Common myeloid progenitor, CD34-positive (primary cell): Measurements from ENCODE around the gene TMED5.
A peak's percentile ranks its signal among the peaks of the same experiment; 100 is the strongest.

Source experiments
- CTCF ChIA-PET: fragments of 350-600 bp; sonication (Branson Sonifier 250); formaldehyde crosslinking; loops from one replicate; lab custom pipeline; 2021; ENCODE audit warnings: antibody characterized with exemption; lab: Charles Lee
- POLR2A ChIA-PET: fragments of 350-600 bp; sonication (Branson Sonifier 250); formaldehyde crosslinking; loops from one replicate; lab custom pipeline; 2021; ENCODE audit warnings: antibody characterized with exemption; lab: Charles Lee
- DNase-seq, 3 donors: peaks; one replicate each; pipeline versions ENCODE4 v3.0.0 to v3.0.0-alpha.2; 2013
- H3K27ac ChIP-seq, 2 experiments: 1 replicate in 1 of 2; 2 replicates in 1 of 2; pipeline ENCODE4 v1.7.0; 2013; ENCODE audit warnings: inconsistent platforms in 2 of 2, low read length in 2 of 2, mild to moderate bottlenecking in 2 of 2, low read depth in 1 of 2, moderate library complexity in 1 of 2; ENCODE audit not compliant: severe bottlenecking in 2 of 2, insufficient read depth in 1 of 2, poor library complexity in 1 of 2
- H3K27me3 ChIP-seq, 5 experiments: replicated peaks in 2 of 5; 1 replicate in 3 of 5; 2 replicates in 2 of 5; pipeline versions ENCODE4 v1.6.1 to v1.7.0; 2013; ENCODE audit warnings: low read length in 4 of 5, mild to moderate bottlenecking in 2 of 5, moderate library complexity in 2 of 5, inconsistent platforms in 1 of 5; ENCODE audit not compliant: insufficient read depth in 5 of 5, control insufficient read depth in 4 of 5
- H3K36me3 ChIP-seq, 4 experiments: 1 replicate in 2 of 4; 2 replicates in 2 of 4; pipeline versions ENCODE4 v1.6.1 to v1.7.0; 2013; ENCODE audit warnings: low read length in 3 of 4, control low read depth in 1 of 4, mild to moderate bottlenecking in 1 of 4; ENCODE audit not compliant: control insufficient read depth in 4 of 4, insufficient read depth in 4 of 4
- H3K4me1 ChIP-seq, 4 experiments: 1 replicate in 3 of 4; 2 replicates in 1 of 4; pipeline versions ENCODE4 v1.6.1 to v1.7.1; 2013; ENCODE audit warnings: low read length in 3 of 4, mild to moderate bottlenecking in 3 of 4, control low read depth in 1 of 4, inconsistent platforms in 1 of 4, moderate library complexity in 1 of 4; ENCODE audit not compliant: control insufficient read depth in 4 of 4, insufficient read depth in 4 of 4; ENCODE audit errors: control extremely low read depth in 1 of 4
- H3K4me3 ChIP-seq, 7 experiments: 1 replicate in 4 of 7; 2 replicates in 3 of 7; pipeline versions ENCODE4 v1.5.1 to v1.7.0; 2013; ENCODE audit warnings: mild to moderate bottlenecking in 7 of 7, low read length in 6 of 7, moderate library complexity in 6 of 7, inconsistent platforms in 2 of 7, low read depth in 2 of 7, control low read depth in 1 of 7; ENCODE audit not compliant: insufficient read depth in 4 of 7, control insufficient read depth in 1 of 7; ENCODE audit errors: extremely low read depth in 1 of 7
- H3K9me3 ChIP-seq, 5 experiments: 1 replicate in 4 of 5; 2 replicates in 1 of 5; pipeline versions ENCODE4 v1.6.1 to v1.7.1; 2013; ENCODE audit warnings: low read length in 4 of 5, mild to moderate bottlenecking in 2 of 5, inconsistent platforms in 1 of 5, low read depth in 1 of 5, moderate library complexity in 1 of 5; ENCODE audit not compliant: control insufficient read depth in 4 of 5, insufficient read depth in 2 of 5; ENCODE audit errors: control extremely low read depth in 1 of 5
- WGBS: methylation state at CpG from one replicate; pipeline ENCODE4 v1.1.5; 2013; ENCODE audit not compliant: insufficient coverage; 5-methylcytosine and 5-hydroxymethylcytosine counted together

TMED5 gene

GRCh38 chr1:93136445-93136844 lies 43.8 kb downstream of the TMED5 start:
- POLR2A ChIA-PET: no interaction called here
- H3K36me3 ChIP-seq: peaks cover 20 to 89% (median 52%) of the 10 kb centered on the region in 4 experiments

GRCh38 chr1:93132638-93133037 lies 47.6 kb downstream of the TMED5 start:
- no peak overlapping the region for H3K4me3 ChIP-seq
- H3K27me3 ChIP-seq: no peaks in the 10 kb centered on the region
- peak overlapping the region in 1 of 2 experiments; percentile 0 for H3K27ac ChIP-seq
- ChIA-PET POLR2A (no interaction called here), CTCF (interaction anchor here (0.5 to 1.3 kb wide), 2 partner anchors 9 to 171 kb away, joined by 3 read pairs; no protein-coding TSS in a partner anchor)
- no peak for DNase-seq
- H3K36me3 ChIP-seq: peaks cover 29 to 94% (median 57%) of the 10 kb centered on the region in 4 experiments
- H3K4me1 ChIP-seq: no peaks in the 10 kb centered on the region
- H3K9me3 ChIP-seq: no peaks in the 10 kb centered on the region

More at GRCh38 chr1:93136445-93136844, 43.8 kb downstream of the TMED5 start:
- no peaks in the 10 kb centered on the region for H3K9me3 ChIP-seq
- CTCF ChIA-PET: interaction anchor here (0.8 to 1.6 kb wide), 4 partner anchors 16 to 168 kb away, joined by 3 to 4 read pairs (median 3); no protein-coding TSS in a partner anchor
- no peak for DNase-seq
- H3K27me3 ChIP-seq: no peaks in the 10 kb centered on the region
- 93% methylated on average over 2 of the region's 5 CpGs for WGBS
- no peak overlapping the region for H3K27ac ChIP-seq
- no peaks in the 10 kb centered on the region for H3K4me1 ChIP-seq
- no peak overlapping the region for H3K4me3 ChIP-seq

GRCh38 chr1:93129507-93130099 lies 50.6 kb downstream of the TMED5 start:
- H3K27me3 ChIP-seq: no peaks in the 10 kb centered on the region
- no peak overlapping the region for H3K27ac ChIP-seq
- ChIA-PET CTCF (no interaction called here), POLR2A (interaction anchor here (1.2 kb wide), 1 partner anchor 12 kb away, joined by 4 read pairs; no protein-coding TSS in a partner anchor)
- H3K9me3 ChIP-seq: no peaks in the 10 kb centered on the region
- H3K36me3 ChIP-seq: peaks cover 28 to 78% (median 45%) of the 10 kb centered on the region in 4 experiments
- no peak for DNase-seq
- H3K4me1 ChIP-seq: peaks cover 0 to 6% (median 2%) of the 10 kb centered on the region in 4 experiments
- no peak overlapping the region for H3K4me3 ChIP-seq

- Histone ChIP-seq H3K27ac (peak overlapping the region in 1 of 2 experiments; percentile 3), H3K36me3 (peaks cover 20 to 47% (median 28%) of the 10 kb centered on the region in 4 experiments), H3K9me3 (no peaks in the 10 kb centered on the region), H3K4me3 (peak overlapping the region in 4 of 7 experiments; percentile 8 to 71 (median 38)), H3K4me1 (peaks cover 0 to 12% (median 4%) of the 10 kb centered on the region in 4 experiments), H3K27me3 (no peaks in the 10 kb centered on the region)
- DNase-seq: peak; percentile 17 to 57 (median 56)
- ChIA-PET CTCF (interaction anchor here (1.0 kb wide), 1 partner anchor 44 kb away, joined by 3 read pairs; no protein-coding TSS in a partner anchor), POLR2A (no interaction called here)
- WGBS: 12% methylated on average over 3 of the region's 4 CpGs
Observed at GRCh38 chr1:93124556-93125355, 55.5 kb downstream of the TMED5 start.

- Histone ChIP-seq H3K27ac (no peak overlapping the region), H3K36me3 (peaks cover 17 to 46% (median 28%) of the 10 kb centered on the region in 4 experiments), H3K27me3 (no peaks in the 10 kb centered on the region), H3K9me3 (no peaks in the 10 kb centered on the region), H3K4me1 (peaks cover 0 to 12% (median 4%) of the 10 kb centered on the region in 4 experiments), H3K4me3 (no peak overlapping the region)
- DNase-seq: peak in 1 of 3 donors; percentile 26
- CTCF ChIA-PET: no interaction called here
- POLR2A ChIA-PET: interaction anchor here (0.6 to 1.5 kb wide), 2 partner anchors 16 to 45 kb away, joined by 3 read pairs; no protein-coding TSS in a partner anchor
- WGBS: no CpG with 5 or more reads among the region's 4 CpGs
Observed at GRCh38 chr1:93123201-93123783, 56.9 kb downstream of the TMED5 start.

- Histone ChIP-seq H3K27ac (no peak overlapping the region), H3K4me1 (peaks cover 0 to 12% (median 4%) of the 10 kb centered on the region in 4 experiments), H3K4me3 (no peak overlapping the region), H3K9me3 (no peaks in the 10 kb centered on the region), H3K27me3 (no peaks in the 10 kb centered on the region), H3K36me3 (peaks cover 23 to 53% (median 38%) of the 10 kb centered on the region in 4 experiments)
- DNase-seq: no peak
- POLR2A ChIA-PET: no interaction called here
- CTCF ChIA-PET: interaction anchor here (1.1 to 1.3 kb wide), 2 partner anchors 15 to 35 kb away, joined by 3 to 4 read pairs; no protein-coding TSS in a partner anchor
Observed at GRCh38 chr1:93120614-93121013, 59.6 kb downstream of the TMED5 start.
